Measurements from ENCODE around the gene GPI.

- no peak for TF ChIP-seq POLR2A (IDR thresholded peaks at IDR 0.05)
- no peak for TF ChIP-seq CTCF (IDR thresholded peaks at IDR 0.05)
- no peak for TF ChIP-seq POLR2AphosphoS5 (IDR thresholded peaks at IDR 0.05)
- no peak for TF ChIP-seq EP300 (IDR thresholded peaks at IDR 0.05)
These were observed 45.2 kb upstream of the GPI start for GRCh38 chr19:34319785-34320184.
